Measurements from ENCODE around the gene SIDT2. TPM values are rescaled to one million over a fixed set of nuclear protein-coding genes. Genes with fewer than 3 reads are reported as not detected.
"Not testable (repeated sequence)": the region's sequence is repeated elsewhere in the genome, so short reads cannot be mapped to it uniquely, and the experiment has no call there.

The SIDT2 gene
- total RNA-seq, 1 donor = 27.5 TPM

DNA sequence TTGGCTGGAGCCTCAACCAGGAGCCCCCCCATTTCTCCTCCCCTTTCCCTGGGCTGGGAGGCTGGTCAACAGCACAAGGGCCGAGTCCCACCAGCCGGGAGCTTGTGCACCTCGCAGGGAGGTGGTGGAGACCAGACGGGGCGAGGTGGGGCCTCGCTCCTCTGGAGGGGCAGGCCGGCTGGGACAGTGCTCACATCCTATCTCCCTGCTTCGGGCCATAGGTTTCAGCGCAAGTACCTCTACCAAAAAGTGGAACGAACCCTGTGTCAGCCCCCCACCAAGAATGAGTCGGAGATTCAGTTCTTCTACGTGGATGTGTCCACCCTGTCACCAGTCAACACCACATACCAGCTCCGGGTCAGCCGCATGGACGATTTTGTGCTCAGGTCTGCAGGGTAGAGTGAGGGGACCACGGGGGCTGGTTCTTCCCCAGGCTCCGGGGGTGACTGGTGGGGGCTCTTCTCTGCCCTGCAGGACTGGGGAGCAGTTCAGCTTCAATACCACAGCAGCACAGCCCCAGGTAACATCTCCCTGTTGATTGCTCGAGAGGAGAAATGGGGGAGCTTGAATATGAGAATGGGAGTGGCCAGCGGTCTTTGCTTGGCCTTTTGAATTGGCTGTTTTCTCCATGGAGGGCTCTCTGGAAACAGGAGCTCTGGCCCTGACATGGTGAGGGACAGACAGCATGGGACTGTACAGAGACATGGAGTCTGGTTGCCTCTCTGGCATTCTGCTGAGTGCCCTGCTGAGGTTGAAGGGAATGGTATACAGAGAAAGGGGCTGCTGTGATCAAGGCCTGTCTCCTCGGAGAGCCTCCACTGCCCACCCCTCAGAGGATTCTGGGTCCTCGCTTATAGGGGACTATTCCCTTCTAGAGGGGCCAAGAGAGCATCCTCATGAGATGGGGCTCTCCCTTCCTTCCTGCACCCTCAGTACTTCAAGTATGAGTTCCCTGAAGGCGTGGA lies 3.3 kb downstream of the SIDT2 start:
- H3K4me3 ChIP-seq (ENCODE audit: insufficient read depth, low read length) = no peak overlapping the region
- H3K27me3 ChIP-seq (ENCODE audit: insufficient read depth, low read length) = no peaks in the 10 kb centered on the region
- TF ChIP-seq, protein P1, sequence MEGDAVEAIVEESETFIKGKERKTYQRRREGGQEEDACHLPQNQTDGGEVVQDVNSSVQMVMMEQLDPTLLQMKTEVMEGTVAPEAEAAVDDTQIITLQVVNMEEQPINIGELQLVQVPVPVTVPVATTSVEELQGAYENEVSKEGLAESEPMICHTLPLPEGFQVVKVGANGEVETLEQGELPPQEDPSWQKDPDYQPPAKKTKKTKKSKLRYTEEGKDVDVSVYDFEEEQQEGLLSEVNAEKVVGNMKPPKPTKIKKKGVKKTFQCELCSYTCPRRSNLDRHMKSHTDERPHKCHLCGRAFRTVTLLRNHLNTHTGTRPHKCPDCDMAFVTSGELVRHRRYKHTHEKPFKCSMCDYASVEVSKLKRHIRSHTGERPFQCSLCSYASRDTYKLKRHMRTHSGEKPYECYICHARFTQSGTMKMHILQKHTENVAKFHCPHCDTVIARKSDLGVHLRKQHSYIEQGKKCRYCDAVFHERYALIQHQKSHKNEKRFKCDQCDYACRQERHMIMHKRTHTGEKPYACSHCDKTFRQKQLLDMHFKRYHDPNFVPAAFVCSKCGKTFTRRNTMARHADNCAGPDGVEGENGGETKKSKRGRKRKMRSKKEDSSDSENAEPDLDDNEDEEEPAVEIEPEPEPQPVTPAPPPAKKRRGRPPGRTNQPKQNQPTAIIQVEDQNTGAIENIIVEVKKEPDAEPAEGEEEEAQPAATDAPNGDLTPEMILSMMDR (IDR thresholded peaks at IDR 0.05; ENCODE audit: extremely low read depth, low read depth, low read length) = no peak
- H3K4me1 ChIP-seq (ENCODE audit: insufficient read depth, low read length) = peaks cover 27% of the 10 kb centered on the region
- H2AFZ ChIP-seq (ENCODE audit: low read length) = no peak overlapping the region
- H3K9me3 ChIP-seq (ENCODE audit: low read depth, low read length) = no peaks in the 10 kb centered on the region
- H3K79me2 ChIP-seq (ENCODE audit: insufficient read depth, low read length) = peaks cover 10% of the 10 kb centered on the region
- H3K36me3 ChIP-seq (ENCODE audit: insufficient read depth, low read length) = peaks cover 37% of the 10 kb centered on the region
- no peaks in the 10 kb centered on the region for H4K20me1 ChIP-seq (ENCODE audit: insufficient read depth, low read length)
- no peak overlapping the region for H3K27ac ChIP-seq (ENCODE audit: low read depth, low read length)
- DNase-seq (ENCODE audit: insufficient read length, low spot score, missing footprints) = peak; percentile 81
- no peak overlapping the region for H3K4me2 ChIP-seq (ENCODE audit: insufficient read depth, low read length)

GRCh38 chr11:117182551-117182935 lies 4.0 kb downstream of the SIDT2 start:
- no peaks in the 10 kb centered on the region for H3K27me3 ChIP-seq (ENCODE audit: insufficient read depth, low read length)
- DNase-seq (ENCODE audit: insufficient read length, low spot score, missing footprints) = peak; percentile 47
- H3K4me1 ChIP-seq (ENCODE audit: insufficient read depth, low read length) = peaks cover 27% of the 10 kb centered on the region
- H3K9me3 ChIP-seq (ENCODE audit: low read depth, low read length) = no peaks in the 10 kb centered on the region
- no peaks in the 10 kb centered on the region for H4K20me1 ChIP-seq (ENCODE audit: insufficient read depth, low read length)
- H3K27ac ChIP-seq (ENCODE audit: low read depth, low read length) = no peak overlapping the region
- no peak overlapping the region for H3K4me3 ChIP-seq (ENCODE audit: insufficient read depth, low read length)
- no peak overlapping the region for H2AFZ ChIP-seq (ENCODE audit: low read length)
- TF ChIP-seq, protein P1 (IDR thresholded peaks at IDR 0.05; ENCODE audit: extremely low read depth, low read depth, low read length) = no peak
- peaks cover 38% of the 10 kb centered on the region for H3K36me3 ChIP-seq (ENCODE audit: insufficient read depth, low read length)
- H3K4me2 ChIP-seq (ENCODE audit: insufficient read depth, low read length) = no peak overlapping the region
- peaks cover 10% of the 10 kb centered on the region for H3K79me2 ChIP-seq (ENCODE audit: insufficient read depth, low read length)

DNA sequence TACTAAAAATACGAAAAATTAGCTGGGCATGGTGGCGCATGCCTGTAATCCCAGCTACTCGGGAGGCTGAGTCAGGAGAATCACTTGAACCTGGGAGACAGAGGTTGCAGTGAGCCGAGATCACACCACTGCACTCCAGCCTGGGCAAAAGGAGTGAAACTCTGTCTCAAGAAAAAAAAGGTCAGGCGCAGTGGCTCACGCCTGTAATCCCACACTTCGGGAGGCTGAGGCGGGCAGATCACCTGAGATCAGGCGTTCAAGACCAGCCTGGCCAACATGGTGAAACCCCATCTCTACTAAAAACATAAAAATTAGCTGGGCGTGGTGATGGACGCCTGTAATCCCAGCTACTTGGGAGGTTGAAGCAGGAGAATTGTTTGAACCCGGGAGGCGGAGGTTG lies 4.6 kb downstream of the SIDT2 start:
- H3K27ac ChIP-seq (ENCODE audit: low read depth, low read length); H3K4me3 ChIP-seq (ENCODE audit: insufficient read depth, low read length); H2AFZ ChIP-seq (ENCODE audit: low read length); H3K27me3 ChIP-seq (ENCODE audit: insufficient read depth, low read length); H3K9me3 ChIP-seq (ENCODE audit: low read depth, low read length); H4K20me1 ChIP-seq (ENCODE audit: insufficient read depth, low read length); DNase-seq (ENCODE audit: insufficient read length, low spot score, missing footprints); H3K4me2 ChIP-seq (ENCODE audit: insufficient read depth, low read length): not testable (repeated sequence)
- Histone ChIP-seq H3K36me3 (ENCODE audit: insufficient read depth, low read length) (peaks cover 44% of the 10 kb centered on the region), H3K79me2 (ENCODE audit: insufficient read depth, low read length) (peaks cover 10% of the 10 kb centered on the region), H3K4me1 (ENCODE audit: insufficient read depth, low read length) (peaks cover 20% of the 10 kb centered on the region)

DNA sequence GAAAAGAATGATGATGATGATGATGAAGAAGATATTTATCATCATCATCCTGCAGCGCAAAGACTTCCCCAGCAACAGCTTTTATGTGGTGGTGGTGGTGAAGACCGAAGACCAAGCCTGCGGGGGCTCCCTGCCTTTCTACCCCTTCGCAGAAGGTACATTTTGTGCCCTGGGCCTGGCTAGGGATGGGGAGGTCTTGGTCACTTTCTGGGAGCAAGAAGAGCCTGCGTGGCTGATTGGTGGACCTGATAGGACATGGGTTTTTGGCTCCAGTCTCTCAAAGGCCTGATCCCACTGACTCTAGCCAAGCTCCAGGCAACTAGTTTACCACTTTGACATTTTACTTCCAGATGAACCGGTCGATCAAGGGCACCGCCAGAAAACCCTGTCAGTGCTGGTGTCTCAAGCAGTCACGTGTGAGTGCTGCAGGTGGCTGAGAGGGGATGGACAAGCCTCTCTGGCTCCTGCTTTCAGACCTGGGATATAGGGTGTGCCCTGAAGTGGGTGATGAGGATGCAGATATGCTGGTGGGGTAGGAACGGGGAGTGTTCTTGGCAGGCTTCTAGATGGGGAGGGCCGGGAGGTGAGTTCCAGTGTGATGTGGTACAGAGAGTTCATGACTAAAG lies 5.3 kb downstream of the SIDT2 start:
- Histone ChIP-seq H3K4me2 (ENCODE audit: insufficient read depth, low read length) (no peak overlapping the region), H3K4me3 (ENCODE audit: insufficient read depth, low read length) (no peak overlapping the region), H3K27ac (ENCODE audit: low read depth, low read length) (no peak overlapping the region), H3K79me2 (ENCODE audit: insufficient read depth, low read length) (peaks cover 10% of the 10 kb centered on the region), H2AFZ (ENCODE audit: low read length) (no peak overlapping the region), H3K9me3 (ENCODE audit: low read depth, low read length) (no peaks in the 10 kb centered on the region), H3K4me1 (ENCODE audit: insufficient read depth, low read length) (peaks cover 17% of the 10 kb centered on the region), H3K36me3 (ENCODE audit: insufficient read depth, low read length) (peaks cover 51% of the 10 kb centered on the region), H3K27me3 (ENCODE audit: insufficient read depth, low read length) (no peaks in the 10 kb centered on the region), H4K20me1 (ENCODE audit: insufficient read depth, low read length) (no peaks in the 10 kb centered on the region)
- TF ChIP-seq, protein P1 (IDR thresholded peaks at IDR 0.05; ENCODE audit: extremely low read depth, low read depth, low read length) = no peak
- peak; percentile 72 for DNase-seq (ENCODE audit: insufficient read length, low spot score, missing footprints)
